ENCODE data around the gene MAP3K15.
"Not testable (repeated sequence)": the region's sequence is repeated elsewhere in the genome, so short reads cannot be mapped to it uniquely, and the experiment has no call there.

The MAP3K15 gene

GRCh38 chrX:19535476-19535875 lies 20.2 kb upstream of the MAP3K15 start:
- no peak for DNase-seq (ENCODE audit: extremely low read depth in 1 of 2, low read depth in 1 of 2)

GRCh38 chrX:19532709-19533108 lies 17.4 kb upstream of the MAP3K15 start:
- DNase-seq (ENCODE audit: extremely low read depth in 1 of 2, low read depth in 1 of 2), result no peak

GRCh38 chrX:19517965-19518364 lies 2.7 kb upstream of the MAP3K15 start:
- no peak for DNase-seq (ENCODE audit: extremely low read depth in 1 of 2, low read depth in 1 of 2)

GRCh38 chrX:19515615-19516105 lies 352 bp upstream of the MAP3K15 start:
- DNase-seq (ENCODE audit: extremely low read depth in 1 of 2, low read depth in 1 of 2), result no peak

GRCh38 chrX:19513383-19513782 lies 1.9 kb downstream of the MAP3K15 start:
- DNase-seq (ENCODE audit: extremely low read depth in 1 of 2, low read depth in 1 of 2), result no peak

GRCh38 chrX:19512961-19513360 lies 2.3 kb downstream of the MAP3K15 start:
- no peak for DNase-seq (ENCODE audit: extremely low read depth in 1 of 2, low read depth in 1 of 2)

GRCh38 chrX:19512359-19512758 lies 2.9 kb downstream of the MAP3K15 start:
- DNase-seq (ENCODE audit: extremely low read depth in 1 of 2, low read depth in 1 of 2), result no peak

- DNase-seq (ENCODE audit: extremely low read depth in 1 of 2, low read depth in 1 of 2), result not testable (repeated sequence)
Measured at GRCh38 chrX:19511796-19512195, 3.5 kb downstream of the MAP3K15 start.

GRCh38 chrX:19496711-19497110 lies 18.6 kb downstream of the MAP3K15 start:
- DNase-seq (ENCODE audit: extremely low read depth in 1 of 2, low read depth in 1 of 2), result no peak

GRCh38 chrX:19487520-19488200 lies 27.6 kb downstream of the MAP3K15 start:
- DNase-seq (ENCODE audit: extremely low read depth in 1 of 2, low read depth in 1 of 2), result no peak

GRCh38 chrX:19479458-19479857 lies 35.9 kb downstream of the MAP3K15 start:
- DNase-seq (ENCODE audit: extremely low read depth in 1 of 2, low read depth in 1 of 2), result no peak

- not testable (repeated sequence) for DNase-seq (ENCODE audit: extremely low read depth in 1 of 2, low read depth in 1 of 2)
Measured at GRCh38 chrX:19468383-19468782, 46.9 kb downstream of the MAP3K15 start.

- no peak for DNase-seq (ENCODE audit: extremely low read depth in 1 of 2, low read depth in 1 of 2)
Measured at GRCh38 chrX:19462879-19463278, 52.4 kb downstream of the MAP3K15 start.

GRCh38 chrX:19462231-19462630 lies 53.1 kb downstream of the MAP3K15 start:
- DNase-seq (ENCODE audit: extremely low read depth in 1 of 2, low read depth in 1 of 2), result no peak

- no peak for DNase-seq (ENCODE audit: extremely low read depth in 1 of 2, low read depth in 1 of 2)
Measured at GRCh38 chrX:19457662-19458061, 57.6 kb downstream of the MAP3K15 start.

GRCh38 chrX:19448077-19448476 lies 67.2 kb downstream of the MAP3K15 start:
- DNase-seq (ENCODE audit: extremely low read depth in 1 of 2, low read depth in 1 of 2), result no peak

GRCh38 chrX:19446397-19446796 lies 68.9 kb downstream of the MAP3K15 start:
- DNase-seq (ENCODE audit: extremely low read depth in 1 of 2, low read depth in 1 of 2), result no peak

GRCh38 chrX:19445772-19446171 lies 69.5 kb downstream of the MAP3K15 start:
- DNase-seq (ENCODE audit: extremely low read depth in 1 of 2, low read depth in 1 of 2), result not testable (repeated sequence)

GRCh38 chrX:19443869-19444526 lies 71.3 kb downstream of the MAP3K15 start:
- no peak for DNase-seq (ENCODE audit: extremely low read depth in 1 of 2, low read depth in 1 of 2)

GRCh38 chrX:19440713-19441112 lies 74.6 kb downstream of the MAP3K15 start:
- no peak for DNase-seq (ENCODE audit: extremely low read depth in 1 of 2, low read depth in 1 of 2)

- not testable (repeated sequence) for DNase-seq (ENCODE audit: extremely low read depth in 1 of 2, low read depth in 1 of 2)
Measured at GRCh38 chrX:19422661-19423060, 92.6 kb downstream of the MAP3K15 start.

- DNase-seq (ENCODE audit: extremely low read depth in 1 of 2, low read depth in 1 of 2), result no peak
Measured at GRCh38 chrX:19410259-19410658, 105.0 kb downstream of the MAP3K15 start.
